ENCODE results near the gene RAB40C. TPM values are rescaled to one million over a fixed set of nuclear protein-coding genes. Genes with fewer than 3 reads are reported as not detected.
A peak's percentile ranks its signal among the peaks of the same experiment; 100 is the strongest.
"Not testable (repeated sequence)": the region's sequence is repeated elsewhere in the genome, so short reads cannot be mapped to it uniquely, and the experiment has no call there.

The RAB40C gene
- total RNA-seq, 6 donors from 2014 or later: 40.5 to 101 (median 61.5) TPM

- ATAC-seq (ENCODE audit: low FRiP score in 2 of 2) (no peak), DNase-seq (peak in 1 of 2 donors; percentile 70)
- no peak for TF ChIP-seq POLR2A (IDR thresholded peaks at IDR 0.05)
- TF ChIP-seq CTCF (IDR thresholded peaks at IDR 0.05): no peak
- no peak for TF ChIP-seq POLR2AphosphoS5 (IDR thresholded peaks at IDR 0.05)
- TF ChIP-seq EP300 (IDR thresholded peaks at IDR 0.05): no peak
- Histone ChIP-seq H3K9me3 (no peaks in the 10 kb centered on the region), H3K4me1 (peaks cover 32 to 54% (median 51%) of the 10 kb centered on the region in 4 donors), H3K27ac (peak overlapping the region in 1 of 4 donors; percentile 11), H3K4me3 (no peak overlapping the region), H3K36me3 (peaks cover 4 to 32% (median 17%) of the 10 kb centered on the region in 4 donors), H3K27me3 (no peaks in the 10 kb centered on the region)
- WGBS, 2 donors: 81 to 89% methylated on average over 23 to 26 of the region's 34 CpGs
Observed at GRCh38 chr16:595942-596735, 6.3 kb downstream of the RAB40C start.

GRCh38 chr16:596736-597060 is 6.8 kb downstream of the RAB40C start:
- H3K4me3 ChIP-seq: no peak overlapping the region
- DNase-seq: no peak
- no peak for ATAC-seq (ENCODE audit: low FRiP score in 2 of 2)
- no peaks in the 10 kb centered on the region for H3K27me3 ChIP-seq
- no peaks in the 10 kb centered on the region for H3K9me3 ChIP-seq
- TF ChIP-seq POLR2A (IDR thresholded peaks at IDR 0.05): no peak
- TF ChIP-seq CTCF (IDR thresholded peaks at IDR 0.05): no peak
- TF ChIP-seq EP300 (IDR thresholded peaks at IDR 0.05): no peak
- WGBS, 2 donors: 93% methylated on average over 12 of the region's 12 CpGs
- peaks cover 4 to 32% (median 17%) of the 10 kb centered on the region in 4 donors for H3K36me3 ChIP-seq
- H3K27ac ChIP-seq: no peak overlapping the region
- peaks cover 31 to 50% (median 45%) of the 10 kb centered on the region in 4 donors for H3K4me1 ChIP-seq

- Histone ChIP-seq H3K36me3 (peaks cover 4 to 32% (median 17%) of the 10 kb centered on the region in 4 donors), H3K4me1 (peaks cover 21 to 40% (median 35%) of the 10 kb centered on the region in 4 donors)
- H3K9me3 ChIP-seq; ATAC-seq (ENCODE audit: low FRiP score in 2 of 2); H3K27me3 ChIP-seq; H3K4me3 ChIP-seq; DNase-seq; H3K27ac ChIP-seq: not testable (repeated sequence)
- 97 to 100% methylated on average over 7 of the region's 7 CpGs for WGBS, 2 donors
Observed at GRCh38 chr16:597655-598054, 7.8 kb downstream of the RAB40C start.

GRCh38 chr16:598823-599739 is 9.2 kb downstream of the RAB40C start:
- DNase-seq (peak in 1 of 2 donors; percentile 81), ATAC-seq (ENCODE audit: low FRiP score in 2 of 2) (no peak)
- no peaks in the 10 kb centered on the region for H3K27me3 ChIP-seq
- H3K9me3 ChIP-seq: no peaks in the 10 kb centered on the region
- no peak overlapping the region for H3K27ac ChIP-seq
- no peak overlapping the region for H3K4me3 ChIP-seq
- TF ChIP-seq EP300 (IDR thresholded peaks at IDR 0.05) (no peak), POLR2A (IDR thresholded peaks at IDR 0.05) (no peak), POLR2AphosphoS5 (IDR thresholded peaks at IDR 0.05) (no peak), CTCF (IDR thresholded peaks at IDR 0.05) (no peak)
- H3K36me3 ChIP-seq: peaks cover 4 to 32% (median 19%) of the 10 kb centered on the region in 4 donors
- peaks cover 7 to 26% (median 21%) of the 10 kb centered on the region in 4 donors for H3K4me1 ChIP-seq
- 94 to 96% methylated on average over 20 to 41 of the region's 43 CpGs for WGBS, 2 donors

- Histone ChIP-seq H3K4me1 (peaks cover 0 to 11% (median 6%) of the 10 kb centered on the region in 4 donors), H3K27me3 (no peaks in the 10 kb centered on the region), H3K4me3 (no peak overlapping the region), H3K27ac (no peak overlapping the region), H3K36me3 (peaks cover 4 to 29% (median 19%) of the 10 kb centered on the region in 4 donors), H3K9me3 (peaks cover 0 to 4% (median 0%) of the 10 kb centered on the region in 4 donors)
- DNase-seq (no peak), ATAC-seq (ENCODE audit: low FRiP score in 2 of 2) (no peak)
- WGBS, 2 donors: 50 to 61% methylated on average over 5 to 7 of the region's 7 CpGs
- TF ChIP-seq EP300 (IDR thresholded peaks at IDR 0.05) (no peak), CTCF (IDR thresholded peaks at IDR 0.05) (no peak), POLR2AphosphoS5 (IDR thresholded peaks at IDR 0.05) (no peak), POLR2A (IDR thresholded peaks at IDR 0.05) (no peak)
Observed at GRCh38 chr16:600781-601180, 10.9 kb downstream of the RAB40C start.
